Ovary (tissue), 3 donors: ENCODE data around the gene HK3.

ENCODE experiments used
- CTCF ChIP-seq, 3 donors: fragments of 450-650 bp in 2 of 3; fragments of 200-600 bp in 1 of 3; IDR thresholded peaks; one replicate each; pipeline versions ENCODE4 v1.5.1 to v1.8.0; 2016 to 2022; ENCODE audit warnings: antibody characterized with exemption in 3 of 3, mild to moderate bottlenecking in 1 of 3
- EP300 ChIP-seq: sonication (generic); formaldehyde crosslinking; IDR thresholded peaks from one replicate; pipeline ENCODE4 v1.6.1; 2017; ENCODE audit warnings: antibody characterized with exemption
- POLR2A ChIP-seq: fragments of 450-650 bp; IDR thresholded peaks from one replicate; pipeline ENCODE4 v1.6.1; 2017; ENCODE audit warnings: antibody characterized with exemption, mild to moderate bottlenecking, moderate library complexity
- donor health status: DM: no; HTN: no; CAD: no.

DNA sequence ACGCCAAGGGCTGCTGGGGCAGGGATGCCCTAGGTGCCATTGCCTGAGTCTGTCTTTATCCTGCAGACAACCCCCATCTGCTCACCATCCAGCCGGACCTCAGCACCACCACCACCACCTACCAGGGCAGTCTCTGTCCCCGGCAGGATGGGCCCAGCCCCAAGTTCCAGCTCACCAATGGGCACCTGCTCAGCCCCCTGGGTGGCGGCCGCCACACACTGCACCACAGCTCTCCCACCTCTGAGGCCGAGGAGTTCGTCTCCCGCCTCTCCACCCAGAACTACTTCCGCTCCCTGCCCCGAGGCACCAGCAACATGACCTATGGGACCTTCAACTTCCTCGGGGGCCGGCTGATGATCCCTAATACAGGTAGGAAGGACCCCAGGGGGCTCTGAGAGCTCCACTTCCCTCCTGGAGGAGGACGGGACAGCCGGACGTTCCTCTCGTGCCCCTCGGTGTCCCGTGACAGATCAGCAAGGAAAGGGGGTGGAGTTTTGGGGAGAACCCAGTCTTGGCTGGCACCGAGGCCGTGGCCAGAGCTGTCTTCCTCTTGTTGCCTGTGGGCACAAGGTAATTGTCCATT is 24.9 kb downstream of the HK3 start:
- TF ChIP-seq CTCF (IDR thresholded peaks at IDR 0.05) (no peak), EP300 (no peak), POLR2A (no peak)
